GM23338 (cell line): ENCODE results near the gene XIRP2.

Experiments used
- EZH2 ChIP-seq: fragments of 200-600 bp; sonication (generic); IDR thresholded peaks from one replicate; pipeline ENCODE4 v1.8.0; 2017; ENCODE audit warnings: antibody characterized with exemption, mild to moderate bottlenecking, low read depth; ENCODE audit not compliant: unreplicated experiment
- EZH2phosphoT487 ChIP-seq: fragments of 200-600 bp; sonication (generic); IDR thresholded peaks from one replicate; pipeline ENCODE4 v1.8.1; 2018; ENCODE audit warnings: antibody characterized with exemption; ENCODE audit not compliant: unreplicated experiment
- NANOG ChIP-seq: IDR thresholded peaks from 2 replicates; pipeline ENCODE4 v1.6.1; 2016; ENCODE audit warnings: antibody characterized with exemption, borderline replicate concordance
- POLR2AphosphoS5 ChIP-seq: IDR thresholded peaks from 2 replicates; pipeline ENCODE4 v1.6.1; 2016; ENCODE audit warnings: antibody characterized with exemption, low read depth
- ZNF331 ChIP-seq: fragments of 250-450 bp; sonication (Bioruptor Pico); IDR thresholded peaks from 2 replicates; pipeline ENCODE4 v1.5.0; 2020; ENCODE audit warnings: low read depth, mild to moderate bottlenecking, moderate library complexity
- TF ChIP-seq, protein P1 (sequence below), 2 experiments: fragments of 200-600 bp in 1 of 2; sonication (generic) in 1 of 2; conservative IDR thresholded peaks; 2 replicates each; pipeline versions ENCODE4 v1.5.1 to v1.6.1; 2016 to 2017; ENCODE audit warnings: antibody characterized with exemption in 2 of 2, low read depth in 2 of 2, mild to moderate bottlenecking in 2 of 2, moderate library complexity in 1 of 2
- TF ChIP-seq, protein P2 (sequence below): IDR thresholded peaks from one replicate; pipeline ENCODE4 v1.6.1; 2018; ENCODE audit warnings: antibody characterized with exemption; ENCODE audit not compliant: unreplicated experiment

GRCh38 chr2:166921261-166921896 lies 33.1 kb downstream of the XIRP2 start:
- TF ChIP-seq, protein P1, sequence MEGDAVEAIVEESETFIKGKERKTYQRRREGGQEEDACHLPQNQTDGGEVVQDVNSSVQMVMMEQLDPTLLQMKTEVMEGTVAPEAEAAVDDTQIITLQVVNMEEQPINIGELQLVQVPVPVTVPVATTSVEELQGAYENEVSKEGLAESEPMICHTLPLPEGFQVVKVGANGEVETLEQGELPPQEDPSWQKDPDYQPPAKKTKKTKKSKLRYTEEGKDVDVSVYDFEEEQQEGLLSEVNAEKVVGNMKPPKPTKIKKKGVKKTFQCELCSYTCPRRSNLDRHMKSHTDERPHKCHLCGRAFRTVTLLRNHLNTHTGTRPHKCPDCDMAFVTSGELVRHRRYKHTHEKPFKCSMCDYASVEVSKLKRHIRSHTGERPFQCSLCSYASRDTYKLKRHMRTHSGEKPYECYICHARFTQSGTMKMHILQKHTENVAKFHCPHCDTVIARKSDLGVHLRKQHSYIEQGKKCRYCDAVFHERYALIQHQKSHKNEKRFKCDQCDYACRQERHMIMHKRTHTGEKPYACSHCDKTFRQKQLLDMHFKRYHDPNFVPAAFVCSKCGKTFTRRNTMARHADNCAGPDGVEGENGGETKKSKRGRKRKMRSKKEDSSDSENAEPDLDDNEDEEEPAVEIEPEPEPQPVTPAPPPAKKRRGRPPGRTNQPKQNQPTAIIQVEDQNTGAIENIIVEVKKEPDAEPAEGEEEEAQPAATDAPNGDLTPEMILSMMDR (conservative IDR thresholded peaks at IDR 0.05; ENCODE audit: low read depth in 2 of 2), result no peak
- TF ChIP-seq POLR2AphosphoS5 (no peak), ZNF331 (CRISPR knock-in tag) (no peak), EZH2 (no peak), NANOG (no peak), EZH2phosphoT487 (no peak)
- TF ChIP-seq, protein P2, sequence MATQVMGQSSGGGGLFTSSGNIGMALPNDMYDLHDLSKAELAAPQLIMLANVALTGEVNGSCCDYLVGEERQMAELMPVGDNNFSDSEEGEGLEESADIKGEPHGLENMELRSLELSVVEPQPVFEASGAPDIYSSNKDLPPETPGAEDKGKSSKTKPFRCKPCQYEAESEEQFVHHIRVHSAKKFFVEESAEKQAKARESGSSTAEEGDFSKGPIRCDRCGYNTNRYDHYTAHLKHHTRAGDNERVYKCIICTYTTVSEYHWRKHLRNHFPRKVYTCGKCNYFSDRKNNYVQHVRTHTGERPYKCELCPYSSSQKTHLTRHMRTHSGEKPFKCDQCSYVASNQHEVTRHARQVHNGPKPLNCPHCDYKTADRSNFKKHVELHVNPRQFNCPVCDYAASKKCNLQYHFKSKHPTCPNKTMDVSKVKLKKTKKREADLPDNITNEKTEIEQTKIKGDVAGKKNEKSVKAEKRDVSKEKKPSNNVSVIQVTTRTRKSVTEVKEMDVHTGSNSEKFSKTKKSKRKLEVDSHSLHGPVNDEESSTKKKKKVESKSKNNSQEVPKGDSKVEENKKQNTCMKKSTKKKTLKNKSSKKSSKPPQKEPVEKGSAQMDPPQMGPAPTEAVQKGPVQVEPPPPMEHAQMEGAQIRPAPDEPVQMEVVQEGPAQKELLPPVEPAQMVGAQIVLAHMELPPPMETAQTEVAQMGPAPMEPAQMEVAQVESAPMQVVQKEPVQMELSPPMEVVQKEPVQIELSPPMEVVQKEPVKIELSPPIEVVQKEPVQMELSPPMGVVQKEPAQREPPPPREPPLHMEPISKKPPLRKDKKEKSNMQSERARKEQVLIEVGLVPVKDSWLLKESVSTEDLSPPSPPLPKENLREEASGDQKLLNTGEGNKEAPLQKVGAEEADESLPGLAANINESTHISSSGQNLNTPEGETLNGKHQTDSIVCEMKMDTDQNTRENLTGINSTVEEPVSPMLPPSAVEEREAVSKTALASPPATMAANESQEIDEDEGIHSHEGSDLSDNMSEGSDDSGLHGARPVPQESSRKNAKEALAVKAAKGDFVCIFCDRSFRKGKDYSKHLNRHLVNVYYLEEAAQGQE, result no peak
